GM12874 (cell line): ENCODE data around the gene CNOT8.

Experiments used
- CTCF ChIP-seq: IDR thresholded peaks from 2 replicates; pipeline ENCODE4 v1.5.1; 2011; ENCODE audit warnings: low read depth, mild to moderate bottlenecking, control low read depth, low read length, moderate library complexity; ENCODE audit not compliant: insufficient read depth

Gene CNOT8

GRCh38 chr5:154901913-154902312 is 43.5 kb downstream of the CNOT8 start:
- TF ChIP-seq CTCF = no peak

GRCh38 chr5:154916874-154917273 is 58.4 kb downstream of the CNOT8 start:
- no peak for TF ChIP-seq CTCF

GRCh38 chr5:154917757-154918156 is 59.3 kb downstream of the CNOT8 start:
- TF ChIP-seq CTCF = no peak

GRCh38 chr5:154923441-154924430 is 65.3 kb downstream of the CNOT8 start:
- no peak for TF ChIP-seq CTCF
